ENCODE results near the gene FAM187B.

- TF ChIP-seq CTCF (IDR thresholded peaks at IDR 0.05; ENCODE audit: low read length) (no peak), EZH2 (IDR thresholded peaks at IDR 0.05; ENCODE audit: borderline replicate concordance, low read length) (no peak)
Observed at GRCh38 chr19:35204799-35205732, 23.5 kb downstream of the FAM187B start.
